NCI-H1048 (cell line): ENCODE measurements around the gene CBY2.
"Not testable (repeated sequence)": the region's sequence is repeated elsewhere in the genome, so short reads cannot be mapped to it uniquely, and the experiment has no call there.

Source experiments
- DNase-seq: peaks from one replicate; lab custom pipeline; 2025; lab: John Stamatoyannopoulos, UW

Gene CBY2

GRCh38 chr13:45744979-45745378 is 42.9 kb downstream of the CBY2 start:
- DNase-seq, result no peak

- DNase-seq, result no peak
Observed at GRCh38 chr13:45747071-45747470, 45.0 kb downstream of the CBY2 start.

DNA sequence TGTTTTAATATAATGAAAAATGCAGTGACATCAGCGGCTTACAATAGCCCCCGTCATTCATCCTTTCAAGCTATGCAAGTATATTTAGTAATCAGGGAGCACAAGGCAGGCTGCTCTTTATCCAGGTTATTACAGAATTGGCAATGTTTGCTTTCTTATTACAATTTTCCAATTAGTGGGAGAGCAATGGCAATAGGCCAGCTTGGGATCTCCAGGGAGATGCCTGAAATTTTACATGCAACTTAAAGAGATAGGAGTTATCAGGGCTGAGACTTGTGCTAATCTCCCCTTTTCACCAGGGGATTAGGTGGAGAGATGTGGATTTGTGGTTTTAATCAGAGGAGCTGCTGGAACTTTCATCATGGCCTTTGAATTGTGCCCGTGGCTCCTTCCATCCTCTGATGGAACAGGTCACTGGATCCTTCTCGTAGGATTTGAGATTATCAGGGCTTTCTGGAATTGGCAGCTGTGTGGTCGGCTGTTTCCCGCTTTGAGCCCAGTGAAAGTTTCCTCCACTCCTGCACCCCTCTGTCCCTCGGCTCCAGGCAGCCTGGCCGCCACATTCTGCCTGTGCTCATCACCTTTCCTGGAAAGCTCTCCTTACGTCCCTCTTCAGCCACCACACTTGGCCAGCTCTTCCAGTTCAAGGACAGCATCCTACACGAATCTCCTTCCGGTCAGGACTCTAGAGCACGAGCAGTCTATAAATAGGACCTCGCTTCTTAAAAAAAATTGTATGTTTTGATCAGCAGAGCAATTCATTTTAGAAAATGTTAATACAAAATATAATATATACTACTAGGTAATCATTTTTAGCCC is 47.0 kb downstream of the CBY2 start:
- DNase-seq, result no peak

- DNase-seq, result no peak
Observed at GRCh38 chr13:45750566-45750965, 48.4 kb downstream of the CBY2 start.

DNA sequence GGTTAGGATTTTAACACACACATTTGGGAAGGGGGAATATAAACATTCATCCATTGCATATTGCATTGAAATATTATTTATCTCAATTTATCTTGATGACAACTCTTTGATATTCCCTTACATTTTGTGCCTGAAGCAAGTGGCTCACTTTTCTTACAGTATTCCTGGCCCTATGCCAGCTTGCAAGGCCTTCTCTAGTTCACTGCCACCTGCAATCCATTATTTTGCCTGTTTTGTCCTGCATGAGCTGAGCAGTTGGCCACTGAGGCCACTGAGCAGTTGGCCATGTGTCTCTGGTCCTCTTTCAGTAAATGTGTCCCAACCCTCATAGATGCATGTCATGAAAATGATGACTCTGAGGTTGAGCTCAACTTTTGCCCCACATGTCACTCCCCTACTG is 49.8 kb downstream of the CBY2 start:
- no peak for DNase-seq

- DNase-seq, result no peak
Observed at GRCh38 chr13:45752510-45752909, 50.4 kb downstream of the CBY2 start.

- DNase-seq, result not testable (repeated sequence)
Observed at GRCh38 chr13:45756498-45756897, 54.4 kb downstream of the CBY2 start.

DNA sequence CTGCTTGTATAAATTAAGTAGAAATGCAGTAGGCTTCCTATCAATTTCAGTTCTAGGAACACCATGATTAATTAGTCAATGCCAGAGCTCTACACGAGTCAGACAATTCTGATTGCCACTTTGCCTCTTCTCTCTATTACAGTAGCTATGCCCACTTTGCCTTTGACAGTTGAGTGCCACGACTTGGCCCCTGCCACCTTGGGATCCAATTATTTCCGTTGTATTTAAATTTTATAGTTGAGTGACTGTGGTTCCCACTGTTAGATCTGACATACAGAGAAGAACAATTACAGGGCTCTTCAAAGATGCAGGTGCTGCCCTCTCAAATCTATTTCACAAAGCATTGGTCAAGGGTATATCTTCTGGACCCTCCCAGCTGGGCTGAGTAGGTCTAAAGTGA is 55.5 kb downstream of the CBY2 start:
- DNase-seq, result not testable (repeated sequence)

DNA sequence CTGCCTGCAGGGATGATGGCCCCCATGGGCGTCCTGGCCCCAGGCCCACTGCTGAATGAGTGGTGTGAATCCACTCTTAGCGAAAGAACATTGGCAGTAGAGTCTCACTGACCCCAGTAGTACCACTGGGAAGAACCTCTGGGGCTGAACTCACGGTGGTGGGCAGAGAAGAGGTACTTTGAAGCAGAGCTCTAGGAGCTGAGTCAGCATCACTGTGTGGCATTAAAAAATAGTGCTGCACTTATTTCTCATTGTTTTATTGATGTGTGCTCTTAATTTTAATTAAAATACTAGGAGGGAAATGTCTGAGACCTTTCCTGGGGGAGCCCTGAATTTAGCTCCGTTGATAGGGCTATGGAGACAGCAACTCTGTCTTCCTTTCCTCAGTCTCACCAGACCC is 61.3 kb downstream of the CBY2 start:
- DNase-seq, result no peak
